ENCODE results near the gene RAPGEF5.

Gene RAPGEF5

DNA sequence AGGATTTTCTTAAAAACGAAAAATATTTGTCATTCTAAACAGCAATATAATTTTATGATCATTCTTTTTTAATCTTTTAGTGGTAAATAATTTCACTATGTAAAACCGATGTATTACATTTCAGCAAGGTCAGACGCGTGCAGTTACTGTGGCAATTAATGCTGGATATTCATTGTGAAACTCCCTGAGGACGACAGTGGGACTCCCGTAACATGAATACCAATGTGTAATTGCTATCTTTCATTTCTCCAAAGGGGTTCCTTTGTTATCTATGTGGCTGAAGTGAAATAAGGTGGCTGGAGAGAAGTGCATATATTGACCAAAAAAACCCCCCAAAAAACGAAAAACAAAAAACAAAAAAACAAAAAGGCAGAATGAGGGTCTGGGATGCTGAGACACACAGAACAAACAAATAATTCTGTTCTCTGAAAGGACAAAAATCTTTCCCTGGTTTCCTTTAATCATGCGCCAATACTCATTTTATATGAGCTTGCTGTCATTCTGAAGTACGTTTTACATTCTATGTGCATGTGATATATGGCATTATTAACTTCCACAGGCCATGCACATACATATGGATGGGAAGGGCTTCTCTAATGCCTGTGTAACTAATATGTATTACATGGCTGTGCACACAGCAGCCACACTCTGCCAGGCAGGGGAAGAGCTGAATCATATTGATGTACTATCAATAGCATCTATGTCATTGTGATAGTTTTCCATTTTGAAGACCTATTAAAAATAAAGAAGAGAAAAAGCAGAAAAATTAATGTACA, 161.4 kb downstream of the RAPGEF5 start:
- DNase-seq (ENCODE audit: low read depth in 1 of 2, low spot score in 1 of 2) = no peak

- DNase-seq (ENCODE audit: low read depth in 1 of 2, low spot score in 1 of 2) = no peak
Measured at GRCh38 chr7:22194658-22195273, 162.2 kb downstream of the RAPGEF5 start.

DNA sequence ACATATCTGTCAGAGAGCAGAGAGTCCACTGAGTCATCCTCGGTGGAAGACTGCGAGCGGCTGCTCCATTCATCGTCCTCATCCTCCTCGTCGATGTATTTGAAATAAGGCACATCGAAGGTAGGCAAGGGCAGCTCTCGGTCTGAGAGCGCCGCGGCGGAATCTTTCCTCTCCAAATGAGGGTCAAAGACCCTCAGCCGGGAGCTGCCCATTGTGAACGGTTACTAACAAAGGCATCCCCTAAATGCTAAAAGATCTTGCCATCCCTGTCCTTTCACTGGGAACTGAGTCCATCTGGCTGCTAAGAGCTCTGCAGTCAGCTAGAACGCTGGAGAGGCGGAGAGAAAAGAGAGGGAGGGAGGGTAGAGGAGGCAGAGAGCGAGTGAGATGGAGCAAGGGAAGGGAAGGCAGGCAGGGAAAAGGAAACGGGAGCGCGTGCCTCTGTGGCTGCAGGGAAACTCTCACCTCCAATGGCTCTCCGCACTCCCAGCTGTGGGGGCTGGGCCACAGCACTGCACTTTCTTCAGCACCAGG, 163.4 kb downstream of the RAPGEF5 start:
- DNase-seq (ENCODE audit: low read depth in 1 of 2, low spot score in 1 of 2) = no peak

DNA sequence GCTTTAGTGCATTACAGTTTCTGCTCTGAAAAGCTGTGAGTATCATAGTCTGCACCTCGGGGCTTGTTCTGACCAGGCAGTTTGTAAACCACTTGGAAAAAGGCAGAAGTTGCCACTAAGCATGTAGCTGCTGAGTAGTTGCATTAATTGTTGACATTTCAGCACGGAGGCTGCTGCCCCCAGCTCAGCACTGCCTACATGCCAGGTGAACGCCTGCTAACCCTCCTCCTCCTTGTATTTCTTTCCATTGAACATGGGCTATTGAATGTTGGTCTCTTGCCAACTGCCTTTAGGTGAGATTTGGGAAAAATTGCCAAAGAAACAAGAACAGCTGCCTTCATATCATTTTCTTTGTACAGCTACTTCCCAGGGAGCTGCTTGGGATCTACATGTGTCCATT, 164.2 kb downstream of the RAPGEF5 start:
- DNase-seq (ENCODE audit: low read depth in 1 of 2, low spot score in 1 of 2) = no peak

- no peak for DNase-seq (ENCODE audit: low read depth in 1 of 2, low spot score in 1 of 2)
Measured at GRCh38 chr7:22190736-22191135, 166.2 kb downstream of the RAPGEF5 start.

- no peak for DNase-seq (ENCODE audit: low read depth in 1 of 2, low spot score in 1 of 2)
Measured at GRCh38 chr7:22189741-22190140, 167.2 kb downstream of the RAPGEF5 start.

DNA sequence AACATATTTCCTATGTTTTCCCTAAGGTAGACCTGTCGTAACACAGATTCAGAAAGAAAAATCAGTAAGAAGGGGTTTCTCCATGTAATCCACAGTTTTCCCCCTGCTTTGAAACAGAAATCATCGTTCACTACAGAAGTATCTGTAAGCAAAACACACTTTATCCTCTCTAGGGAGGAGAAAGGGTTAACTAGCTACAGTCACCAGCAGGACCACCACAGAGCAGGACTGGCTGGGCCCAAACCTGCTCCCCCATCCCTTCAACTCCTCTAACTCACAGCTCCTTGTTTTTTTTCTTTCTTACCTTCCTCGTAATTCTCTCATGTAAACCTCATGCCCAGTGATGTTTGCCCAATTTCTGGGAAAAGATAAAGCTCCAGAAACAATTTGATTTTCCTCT, 167.7 kb downstream of the RAPGEF5 start:
- DNase-seq (ENCODE audit: low read depth in 1 of 2, low spot score in 1 of 2) = no peak

GRCh38 chr7:22187691-22188348, 169.1 kb downstream of the RAPGEF5 start:
- no peak for DNase-seq (ENCODE audit: low read depth in 1 of 2, low spot score in 1 of 2)

DNA sequence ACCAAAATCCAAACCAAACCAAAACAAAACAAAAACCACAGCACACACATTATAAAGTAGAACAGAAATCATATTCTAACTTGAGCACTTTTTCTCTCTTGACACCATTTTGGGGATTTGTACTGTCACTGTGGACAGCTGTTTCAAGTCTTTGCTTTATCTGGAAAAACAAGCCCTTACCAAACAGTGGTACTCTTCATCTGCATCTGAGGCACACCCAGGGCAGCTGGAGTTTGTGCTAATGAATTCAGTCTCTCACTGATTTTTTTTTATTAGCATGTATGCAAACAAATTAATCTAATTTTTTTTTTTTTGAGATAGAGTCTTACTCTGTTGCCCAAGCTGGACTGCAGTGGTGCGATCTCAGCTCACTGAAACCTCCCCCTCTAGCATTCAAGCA, 171.4 kb downstream of the RAPGEF5 start:
- no peak for DNase-seq (ENCODE audit: low read depth in 1 of 2, low spot score in 1 of 2)

- no peak for DNase-seq (ENCODE audit: low read depth in 1 of 2, low spot score in 1 of 2)
Measured at GRCh38 chr7:22184549-22185199, 172.3 kb downstream of the RAPGEF5 start.

GRCh38 chr7:22183522-22184280, 173.3 kb downstream of the RAPGEF5 start:
- no peak for DNase-seq (ENCODE audit: low read depth in 1 of 2, low spot score in 1 of 2)

DNA sequence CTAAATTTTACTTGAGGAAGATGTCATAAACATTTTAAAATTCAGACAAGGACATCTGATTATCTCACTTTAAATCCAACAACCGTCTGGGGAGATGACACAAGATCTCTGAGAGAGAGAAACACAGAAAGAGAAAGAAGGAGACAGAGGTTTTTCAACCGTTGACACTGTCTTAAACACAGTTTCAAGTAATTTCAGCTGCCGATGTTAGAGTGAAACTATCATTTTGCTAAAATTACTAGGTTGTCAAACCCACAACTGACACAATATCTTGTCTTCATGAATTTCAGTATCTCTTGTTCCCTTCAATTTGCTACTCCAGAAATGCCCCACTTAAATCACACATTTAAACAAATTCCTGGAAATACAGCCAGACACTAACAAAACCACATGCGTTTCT, 174.8 kb downstream of the RAPGEF5 start:
- DNase-seq (ENCODE audit: low read depth in 1 of 2, low spot score in 1 of 2) = no peak

GRCh38 chr7:22181663-22182062, 175.3 kb downstream of the RAPGEF5 start:
- DNase-seq (ENCODE audit: low read depth in 1 of 2, low spot score in 1 of 2) = no peak

DNA sequence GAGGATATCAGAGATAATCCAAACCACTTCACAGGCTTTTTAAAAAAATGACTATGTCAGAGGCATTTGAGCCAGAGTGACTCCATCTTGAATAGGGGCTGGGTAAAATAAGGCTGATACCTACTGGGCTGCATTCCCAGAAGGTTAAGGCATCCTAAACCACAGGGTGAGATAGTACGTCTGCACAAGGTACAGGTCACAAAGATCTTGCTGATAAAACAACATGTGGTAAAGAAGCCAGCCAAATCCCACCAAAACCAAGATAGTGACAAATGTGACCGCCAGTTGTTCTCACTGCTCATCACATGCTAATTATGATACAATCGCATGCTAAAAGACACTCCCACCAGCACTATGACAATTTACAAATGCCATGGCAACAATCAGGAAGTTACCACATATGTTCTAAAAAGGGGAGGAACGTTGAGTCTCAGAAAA, 177.5 kb downstream of the RAPGEF5 start:
- DNase-seq (ENCODE audit: low read depth in 1 of 2, low spot score in 1 of 2) = no peak

GRCh38 chr7:22178735-22179134, 178.2 kb downstream of the RAPGEF5 start:
- no peak for DNase-seq (ENCODE audit: low read depth in 1 of 2, low spot score in 1 of 2)

GRCh38 chr7:22176791-22177412, 180.1 kb downstream of the RAPGEF5 start:
- DNase-seq (ENCODE audit: low read depth in 1 of 2, low spot score in 1 of 2) = no peak

DNA sequence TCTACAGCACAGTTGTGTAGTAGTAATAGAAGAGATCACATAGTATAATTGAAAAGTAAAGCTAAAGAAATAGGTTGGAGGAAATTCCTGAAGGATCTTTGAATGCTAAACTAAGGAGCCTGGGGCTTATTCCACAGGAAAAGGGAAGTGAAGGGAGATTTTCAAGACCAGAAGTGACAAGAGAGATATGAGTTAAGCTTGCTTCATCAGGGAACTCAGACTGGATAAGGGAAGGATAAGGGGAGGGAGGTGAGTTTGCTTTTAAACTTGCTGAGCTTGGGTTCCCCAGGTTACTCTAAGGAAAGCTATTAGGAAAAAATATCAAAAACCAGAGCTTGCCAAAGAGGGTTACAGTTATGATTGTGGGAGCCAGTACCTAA, 182.4 kb downstream of the RAPGEF5 start:
- no peak for DNase-seq (ENCODE audit: low read depth in 1 of 2, low spot score in 1 of 2)

- DNase-seq (ENCODE audit: low read depth in 1 of 2, low spot score in 1 of 2) = no peak
Measured at GRCh38 chr7:22173685-22174573, 183.0 kb downstream of the RAPGEF5 start.

DNA sequence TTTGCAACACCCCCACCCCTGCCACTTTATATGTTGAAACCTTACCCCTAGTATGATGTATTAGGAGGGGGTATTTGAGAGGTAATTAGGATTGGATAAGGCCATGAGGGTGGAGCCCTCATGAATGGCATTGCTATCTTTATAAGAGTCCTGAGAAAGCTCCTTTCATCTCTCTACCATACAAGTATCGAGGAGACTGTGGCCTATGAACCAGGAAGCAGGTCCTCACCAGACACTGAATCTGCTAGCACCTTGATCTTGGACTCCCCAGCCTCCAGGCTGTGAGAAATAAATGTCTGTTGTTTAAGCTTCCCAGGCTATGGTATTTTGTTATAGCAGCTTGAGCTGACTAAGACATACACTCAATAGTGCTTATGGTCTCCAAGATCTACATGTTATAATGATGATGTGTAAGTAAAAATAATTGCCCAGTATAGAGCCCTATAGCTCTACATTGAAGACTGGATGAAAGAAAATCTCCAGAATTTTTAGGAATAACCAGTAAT, 188.8 kb downstream of the RAPGEF5 start:
- no peak for DNase-seq (ENCODE audit: low read depth in 1 of 2, low spot score in 1 of 2)
